Ovary (tissue), 3 donors: Measurements from ENCODE around the gene DDIT3.

Experiments
- POLR2A ChIP-seq: fragments of 450-650 bp; IDR thresholded peaks from one replicate; pipeline ENCODE4 v1.6.1; 2017; ENCODE audit warnings: antibody characterized with exemption, mild to moderate bottlenecking, moderate library complexity
- TF ChIP-seq, protein P1 (sequence below), 3 donors: fragments of 450-650 bp in 2 of 3; fragments of 200-600 bp in 1 of 3; IDR thresholded peaks; one replicate each; pipeline versions ENCODE4 v1.5.1 to v1.8.0; 2016 to 2022; ENCODE audit warnings: antibody characterized with exemption in 3 of 3, mild to moderate bottlenecking in 1 of 3
- donor health status: DM: no; HTN: no; CAD: no.

DNA sequence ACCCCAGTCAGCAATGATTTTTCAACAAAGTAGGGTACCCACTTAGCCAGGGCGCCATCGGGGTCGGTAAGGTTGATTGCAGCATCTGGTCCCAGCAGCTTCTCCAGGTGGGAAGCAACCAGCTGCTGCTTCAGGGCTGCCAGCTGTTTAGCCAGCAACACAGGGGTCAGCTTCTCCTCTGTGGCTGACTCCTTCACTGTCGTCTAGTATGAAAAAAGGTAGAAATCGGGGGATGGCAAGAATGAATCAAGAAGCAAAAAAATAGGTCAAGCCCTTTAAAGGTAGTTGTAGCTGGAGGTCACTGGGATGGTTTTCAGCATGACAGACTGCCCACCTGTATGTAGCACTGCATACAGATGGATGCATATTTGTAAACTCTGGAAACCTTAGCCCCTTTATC is 13.9 kb upstream of the DDIT3 start:
- TF ChIP-seq, protein P1, sequence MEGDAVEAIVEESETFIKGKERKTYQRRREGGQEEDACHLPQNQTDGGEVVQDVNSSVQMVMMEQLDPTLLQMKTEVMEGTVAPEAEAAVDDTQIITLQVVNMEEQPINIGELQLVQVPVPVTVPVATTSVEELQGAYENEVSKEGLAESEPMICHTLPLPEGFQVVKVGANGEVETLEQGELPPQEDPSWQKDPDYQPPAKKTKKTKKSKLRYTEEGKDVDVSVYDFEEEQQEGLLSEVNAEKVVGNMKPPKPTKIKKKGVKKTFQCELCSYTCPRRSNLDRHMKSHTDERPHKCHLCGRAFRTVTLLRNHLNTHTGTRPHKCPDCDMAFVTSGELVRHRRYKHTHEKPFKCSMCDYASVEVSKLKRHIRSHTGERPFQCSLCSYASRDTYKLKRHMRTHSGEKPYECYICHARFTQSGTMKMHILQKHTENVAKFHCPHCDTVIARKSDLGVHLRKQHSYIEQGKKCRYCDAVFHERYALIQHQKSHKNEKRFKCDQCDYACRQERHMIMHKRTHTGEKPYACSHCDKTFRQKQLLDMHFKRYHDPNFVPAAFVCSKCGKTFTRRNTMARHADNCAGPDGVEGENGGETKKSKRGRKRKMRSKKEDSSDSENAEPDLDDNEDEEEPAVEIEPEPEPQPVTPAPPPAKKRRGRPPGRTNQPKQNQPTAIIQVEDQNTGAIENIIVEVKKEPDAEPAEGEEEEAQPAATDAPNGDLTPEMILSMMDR (IDR thresholded peaks at IDR 0.05) = no peak
- TF ChIP-seq POLR2A = no peak
